Measurements from ENCODE around the gene LSR. TPM values are rescaled to one million over a fixed set of nuclear protein-coding genes. Genes with fewer than 3 reads are reported as not detected.
"Not testable (repeated sequence)": the region's sequence is repeated elsewhere in the genome, so short reads cannot be mapped to it uniquely, and the experiment has no call there.

Gene LSR
- total RNA-seq, 1 donor from 2014 or later, result 2.8 TPM

- H3K27ac Mint-ChIP-seq, result peak overlapping the region; percentile 0
- no peak overlapping the region for H3K4me3 Mint-ChIP-seq
- DNase-seq, result no peak
- no peaks in the 10 kb centered on the region for H3K27me3 Mint-ChIP-seq
- H3K4me1 Mint-ChIP-seq, result peaks cover 5% of the 10 kb centered on the region
- H3K36me3 Mint-ChIP-seq (ENCODE audit: low read depth), result peaks cover 63% of the 10 kb centered on the region
- intact Hi-C loops (cut with micrococcal nuclease), result no loop called here
- no peaks in the 10 kb centered on the region for H3K9me3 Mint-ChIP-seq
Observed at GRCh38 chr19:35272122-35272719, 23.4 kb downstream of the LSR start.

- Mint-ChIP-seq H3K9me3 (no peaks in the 10 kb centered on the region), H3K4me3 (no peak overlapping the region), H3K27me3 (no peaks in the 10 kb centered on the region), H3K4me1 (peaks cover 5% of the 10 kb centered on the region), H3K27ac (no peak overlapping the region), H3K36me3 (ENCODE audit: low read depth) (peaks cover 64% of the 10 kb centered on the region)
- intact Hi-C loops (cut with micrococcal nuclease), result no loop called here
- no peak for DNase-seq
Observed at GRCh38 chr19:35272954-35273649, 24.3 kb downstream of the LSR start.

- H3K36me3 Mint-ChIP-seq (ENCODE audit: low read depth), result peaks cover 66% of the 10 kb centered on the region
- peaks cover 5% of the 10 kb centered on the region for H3K4me1 Mint-ChIP-seq
- no peak overlapping the region for H3K4me3 Mint-ChIP-seq
- intact Hi-C loops (cut with micrococcal nuclease), result no loop called here
- no peaks in the 10 kb centered on the region for H3K9me3 Mint-ChIP-seq
- no peak overlapping the region for H3K27ac Mint-ChIP-seq
- no peaks in the 10 kb centered on the region for H3K27me3 Mint-ChIP-seq
- no peak for DNase-seq
Observed at GRCh38 chr19:35273686-35274259, 25.0 kb downstream of the LSR start.

- Mint-ChIP-seq H3K4me1 (peaks cover 5% of the 10 kb centered on the region), H3K36me3 (ENCODE audit: low read depth) (peaks cover 66% of the 10 kb centered on the region), H3K27me3 (no peaks in the 10 kb centered on the region), H3K27ac (no peak overlapping the region), H3K4me3 (no peak overlapping the region), H3K9me3 (no peaks in the 10 kb centered on the region)
- intact Hi-C loops (cut with micrococcal nuclease), result no loop called here
- DNase-seq, result no peak
Observed at GRCh38 chr19:35274323-35274722, 25.5 kb downstream of the LSR start.

- intact Hi-C loops (cut with micrococcal nuclease), result no loop called here
- no peaks in the 10 kb centered on the region for H3K9me3 Mint-ChIP-seq
- peak overlapping the region; percentile 58 for H3K27ac Mint-ChIP-seq
- DNase-seq, result no peak
- H3K4me3 Mint-ChIP-seq, result no peak overlapping the region
- peaks cover under 1% of the 10 kb centered on the region for H3K27me3 Mint-ChIP-seq
- peaks cover 49% of the 10 kb centered on the region for H3K36me3 Mint-ChIP-seq (ENCODE audit: low read depth)
- peaks cover under 1% of the 10 kb centered on the region for H3K4me1 Mint-ChIP-seq
Observed at GRCh38 chr19:35276706-35277281, 28.0 kb downstream of the LSR start.

- no peaks in the 10 kb centered on the region for H3K9me3 Mint-ChIP-seq
- no peak overlapping the region for H3K4me3 Mint-ChIP-seq
- peaks cover 13% of the 10 kb centered on the region for H3K27me3 Mint-ChIP-seq
- no peak for DNase-seq
- intact Hi-C loops (cut with micrococcal nuclease), result no loop called here
- H3K27ac Mint-ChIP-seq, result no peak overlapping the region
- H3K4me1 Mint-ChIP-seq, result no peaks in the 10 kb centered on the region
- H3K36me3 Mint-ChIP-seq (ENCODE audit: low read depth), result peaks cover 32% of the 10 kb centered on the region
Observed at GRCh38 chr19:35278578-35279284, 29.9 kb downstream of the LSR start.

GRCh38 chr19:35279374-35279773 lies 30.6 kb downstream of the LSR start:
- H3K27ac Mint-ChIP-seq, result no peak overlapping the region
- H3K4me3 Mint-ChIP-seq, result no peak overlapping the region
- no peak for DNase-seq
- peaks cover 15% of the 10 kb centered on the region for H3K27me3 Mint-ChIP-seq
- H3K9me3 Mint-ChIP-seq, result no peaks in the 10 kb centered on the region
- H3K4me1 Mint-ChIP-seq, result no peaks in the 10 kb centered on the region
- intact Hi-C loops (cut with micrococcal nuclease), result no loop called here
- peaks cover 26% of the 10 kb centered on the region for H3K36me3 Mint-ChIP-seq (ENCODE audit: low read depth)

- peaks cover 18% of the 10 kb centered on the region for H3K27me3 Mint-ChIP-seq
- intact Hi-C loops (cut with micrococcal nuclease), result no loop called here
- no peaks in the 10 kb centered on the region for H3K4me1 Mint-ChIP-seq
- no peak overlapping the region for H3K4me3 Mint-ChIP-seq
- H3K36me3 Mint-ChIP-seq (ENCODE audit: low read depth), result peaks cover 18% of the 10 kb centered on the region
- no peak overlapping the region for H3K27ac Mint-ChIP-seq
- no peaks in the 10 kb centered on the region for H3K9me3 Mint-ChIP-seq
- DNase-seq, result no peak
Observed at GRCh38 chr19:35279985-35280821, 31.4 kb downstream of the LSR start.

GRCh38 chr19:35281303-35281702 lies 32.5 kb downstream of the LSR start:
- Mint-ChIP-seq H3K36me3 (ENCODE audit: low read depth) (peaks cover 9% of the 10 kb centered on the region), H3K9me3 (no peaks in the 10 kb centered on the region), H3K27me3 (peaks cover 18% of the 10 kb centered on the region), H3K4me1 (no peaks in the 10 kb centered on the region), H3K4me3 (no peak overlapping the region), H3K27ac (no peak overlapping the region)
- intact Hi-C loops (cut with micrococcal nuclease), result no loop called here
- no peak for DNase-seq

GRCh38 chr19:35284153-35285094 lies 35.6 kb downstream of the LSR start:
- Mint-ChIP-seq H3K27ac (peak overlapping the region; percentile 23), H3K27me3 (peaks cover 18% of the 10 kb centered on the region), H3K4me3 (no peak overlapping the region), H3K36me3 (ENCODE audit: low read depth) (no peaks in the 10 kb centered on the region), H3K4me1 (no peaks in the 10 kb centered on the region), H3K9me3 (no peaks in the 10 kb centered on the region)
- intact Hi-C loops (cut with micrococcal nuclease), result no loop called here
- no peak for DNase-seq

GRCh38 chr19:35285095-35285449 lies 36.3 kb downstream of the LSR start:
- no peak overlapping the region for H3K27ac Mint-ChIP-seq
- peaks cover 18% of the 10 kb centered on the region for H3K27me3 Mint-ChIP-seq
- intact Hi-C loops (cut with micrococcal nuclease), result no loop called here
- H3K36me3 Mint-ChIP-seq (ENCODE audit: low read depth), result no peaks in the 10 kb centered on the region
- no peak for DNase-seq
- H3K4me1 Mint-ChIP-seq, result no peaks in the 10 kb centered on the region
- no peaks in the 10 kb centered on the region for H3K9me3 Mint-ChIP-seq
- no peak overlapping the region for H3K4me3 Mint-ChIP-seq

GRCh38 chr19:35285465-35285864 lies 36.7 kb downstream of the LSR start:
- DNase-seq; H3K4me1 Mint-ChIP-seq; H3K36me3 Mint-ChIP-seq (ENCODE audit: low read depth); H3K4me3 Mint-ChIP-seq; H3K27ac Mint-ChIP-seq; intact Hi-C loops (cut with micrococcal nuclease); H3K9me3 Mint-ChIP-seq: not testable (repeated sequence)
- peaks cover 18% of the 10 kb centered on the region for H3K27me3 Mint-ChIP-seq
